GM15510 (cell line): ENCODE data around the gene TLL2.

ENCODE experiments used
- POLR2A ChIP-seq: IDR thresholded peaks from 3 replicates; pipeline ENCODE4 v1.6.1; 2011; ENCODE audit warnings: borderline replicate concordance; ENCODE audit not compliant: insufficient read length; ENCODE audit errors: extremely low read depth

TLL2 gene

DNA sequence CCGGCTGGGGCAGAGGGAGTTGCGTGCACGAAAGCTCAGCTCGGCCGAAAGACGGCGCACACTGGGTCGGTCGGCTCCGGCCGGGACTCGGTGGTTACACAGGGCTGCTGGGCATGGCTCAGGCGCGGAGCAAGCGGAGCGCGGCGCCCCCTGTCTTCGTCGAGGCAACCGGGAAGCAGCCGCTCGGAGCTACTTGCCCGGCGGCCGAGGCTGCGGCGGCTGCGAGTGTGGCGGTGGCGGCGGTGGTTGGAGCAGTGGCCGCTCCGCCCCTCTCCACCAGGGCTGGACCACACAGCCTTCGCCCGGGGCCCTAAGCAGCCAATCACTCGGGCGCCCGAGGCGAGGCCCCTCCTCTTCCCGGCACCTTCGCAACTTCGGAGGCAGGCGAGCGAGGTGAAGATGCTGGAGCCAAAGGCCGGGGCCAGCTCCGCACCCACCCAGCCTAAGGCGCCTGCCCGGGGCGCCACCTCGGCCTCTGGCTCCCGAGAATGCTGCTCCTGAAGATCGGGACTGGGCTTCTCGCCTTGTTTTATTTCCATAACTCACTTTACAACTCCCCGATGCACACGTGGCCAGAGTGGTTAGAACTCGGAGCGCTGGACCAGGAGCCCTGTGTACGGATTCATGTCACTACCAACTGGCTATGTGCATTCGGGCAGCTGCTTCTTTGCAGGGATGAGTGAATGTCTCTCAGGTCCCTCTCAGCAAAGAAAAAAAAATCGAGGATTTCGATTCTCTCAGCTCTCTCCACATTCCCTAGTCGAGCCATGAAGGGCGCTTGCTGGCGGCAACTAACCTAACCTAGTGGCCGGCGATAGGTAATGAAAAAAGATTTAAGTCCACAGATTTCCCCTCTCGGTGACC lies at the start of gene TLL2:
TSS of gene TLL2 (minus strand) at position 229 of the 864 bp plus-strand sequence. CDS start 241 bp downstream, outside the sequence.
- peak; percentile 40 for TF ChIP-seq POLR2A

DNA sequence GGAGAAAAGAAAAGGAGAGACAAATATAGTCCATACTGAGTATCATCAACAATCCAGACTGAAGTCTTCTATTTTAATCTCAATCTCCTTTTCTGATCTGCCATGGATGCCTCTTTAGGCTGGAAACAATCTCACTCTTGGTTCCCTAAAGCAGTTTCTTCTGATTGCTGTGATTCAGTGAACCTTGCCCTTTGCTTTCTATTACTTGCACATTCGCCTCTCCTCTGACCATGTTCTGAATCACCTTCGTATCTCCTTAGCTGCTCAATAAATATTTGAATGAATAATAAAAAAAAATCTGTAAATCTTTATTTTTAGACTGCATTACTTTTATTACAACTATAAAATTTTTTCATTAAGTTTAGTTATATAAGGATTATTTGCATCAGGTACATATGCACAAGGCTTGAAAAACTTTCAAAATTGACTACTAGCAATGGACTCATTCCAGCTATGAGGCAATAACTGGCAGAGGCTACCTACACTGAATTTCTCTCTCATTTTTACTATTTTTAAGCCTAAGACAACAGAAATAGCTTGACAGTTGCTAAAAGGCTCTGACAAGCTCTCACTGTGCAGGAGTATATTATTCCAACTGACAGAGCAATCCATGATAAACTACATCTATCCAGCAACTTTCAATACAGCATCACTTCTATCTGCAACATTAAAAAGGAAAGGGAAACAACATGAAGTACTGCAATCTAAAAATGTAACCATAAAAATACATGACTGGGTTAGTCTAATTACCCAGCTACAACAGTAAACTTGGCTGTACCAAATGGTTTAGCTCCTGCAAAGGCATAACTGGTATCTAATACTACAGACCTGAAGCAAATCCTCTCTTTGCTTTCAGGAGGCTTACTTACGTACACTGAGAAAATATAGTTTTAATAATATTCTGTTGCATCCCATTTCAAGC lies 47.5 kb upstream of the TLL2 start:
- TF ChIP-seq POLR2A: no peak

DNA sequence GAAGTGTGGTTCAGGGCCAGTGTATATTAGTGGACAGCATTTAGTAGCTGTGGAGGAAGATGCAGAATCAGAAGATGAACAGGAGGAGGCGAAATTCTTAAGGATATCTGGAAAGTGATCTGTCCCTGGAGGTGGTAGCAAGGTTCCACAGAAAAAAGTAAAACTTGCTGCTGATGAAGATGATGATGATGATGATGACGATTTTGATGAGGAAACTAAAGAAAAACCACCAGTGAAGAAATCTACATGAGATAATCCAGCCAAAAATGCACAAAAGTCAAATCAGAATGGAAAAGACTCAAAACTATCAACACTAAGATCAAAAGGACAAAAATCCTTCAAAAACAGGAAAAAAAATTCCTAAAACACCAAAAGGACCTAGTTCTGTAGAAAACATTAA lies 46.8 kb upstream of the TLL2 start:
- TF ChIP-seq POLR2A: no peak

GRCh38 chr10:96556003-96556402 lies 42.3 kb upstream of the TLL2 start:
- TF ChIP-seq POLR2A: no peak

DNA sequence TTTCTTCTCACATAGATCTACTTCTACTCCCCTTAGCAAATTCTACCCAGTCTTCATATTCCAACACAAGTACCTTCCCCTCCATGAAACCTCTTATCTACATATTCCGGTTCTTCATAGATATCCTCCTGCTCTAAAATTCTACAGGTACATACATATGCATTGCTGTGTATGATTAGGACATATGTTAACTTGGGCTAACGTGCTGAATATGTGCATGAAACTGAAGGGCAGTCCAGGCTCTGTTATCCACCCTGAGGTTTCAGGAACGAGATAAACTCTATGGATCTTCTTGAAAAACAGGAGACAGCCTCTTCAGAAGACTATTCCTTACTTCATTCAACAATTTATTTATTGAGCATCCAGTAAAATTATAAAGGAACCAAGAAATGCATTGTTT lies 41.6 kb upstream of the TLL2 start:
- no peak for TF ChIP-seq POLR2A

DNA sequence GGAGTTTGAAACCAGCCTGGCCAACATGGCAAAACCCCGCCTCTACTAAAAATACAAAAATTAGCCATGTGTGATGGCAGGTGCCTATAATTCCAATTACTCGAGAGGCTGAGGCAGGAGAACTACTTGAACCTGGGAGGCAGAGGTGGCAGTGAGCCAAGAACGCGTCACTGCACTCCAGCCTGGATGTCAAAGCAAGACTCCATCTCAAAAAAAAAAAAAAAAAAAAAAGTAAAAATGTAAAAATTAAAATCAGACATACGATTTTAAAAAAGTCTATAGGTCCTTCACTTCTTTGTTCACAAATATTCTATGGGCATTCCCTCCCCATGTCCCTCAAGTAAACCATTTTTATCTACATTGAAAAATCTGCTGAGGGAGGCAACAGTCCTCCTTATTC lies 34.9 kb upstream of the TLL2 start:
- no peak for TF ChIP-seq POLR2A

GRCh38 chr10:96541921-96542320 lies 28.2 kb upstream of the TLL2 start:
- TF ChIP-seq POLR2A: no peak

DNA sequence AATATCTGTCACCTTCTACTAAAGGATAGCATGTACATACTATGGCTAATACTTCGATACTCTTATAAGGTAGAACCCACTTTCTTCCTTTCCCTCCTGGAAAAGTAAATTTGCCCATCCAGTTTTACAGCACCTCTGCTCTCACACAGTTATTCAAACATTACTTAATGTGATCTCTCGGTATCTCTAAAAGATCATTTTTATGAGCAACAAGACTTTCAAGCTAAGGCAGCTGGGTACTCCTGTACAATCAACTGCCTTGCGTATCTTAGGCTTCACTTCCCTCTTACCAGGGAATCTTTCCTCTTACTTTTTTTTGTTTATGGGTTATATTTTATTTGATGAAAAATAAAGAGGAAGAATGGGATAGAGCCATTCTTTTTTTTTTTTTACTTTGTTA lies 26.5 kb upstream of the TLL2 start:
- TF ChIP-seq POLR2A: no peak

DNA sequence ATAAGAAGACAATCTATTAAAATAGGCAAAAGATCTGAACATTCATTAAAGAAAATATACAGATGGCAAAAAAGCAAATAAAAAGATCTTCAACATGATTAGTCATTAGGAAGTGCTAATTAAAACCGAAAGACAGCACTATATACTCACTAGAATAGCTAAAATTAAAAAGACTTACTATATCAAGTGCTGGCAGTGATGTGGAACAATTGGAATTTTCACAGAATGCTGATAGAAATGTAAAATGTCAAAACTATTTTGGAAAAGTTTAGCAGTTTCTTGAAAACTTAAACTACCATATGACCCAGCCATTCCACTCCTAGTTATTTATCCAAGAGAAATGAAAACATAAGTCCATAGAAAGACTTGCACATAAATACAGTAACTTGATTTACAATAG lies 25.0 kb upstream of the TLL2 start:
- TF ChIP-seq POLR2A: no peak

DNA sequence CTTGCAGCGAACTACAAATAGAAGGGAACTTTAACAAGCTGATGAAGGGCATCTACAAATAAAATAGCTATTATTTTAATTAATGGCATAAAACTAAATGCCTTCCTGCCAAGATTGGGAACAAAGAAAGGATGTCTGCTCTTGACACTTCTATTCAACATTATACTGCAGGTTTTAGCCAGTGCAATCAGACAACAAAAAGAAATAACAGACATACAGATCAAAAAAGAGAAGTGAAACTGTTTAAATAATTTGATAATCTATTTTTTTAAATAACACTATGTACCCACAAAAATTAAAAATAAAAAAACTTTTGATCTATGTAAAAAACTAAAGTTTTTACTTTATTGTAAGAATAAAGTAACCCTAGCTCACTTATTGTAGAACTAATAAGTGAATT lies 22.4 kb upstream of the TLL2 start:
- TF ChIP-seq POLR2A: no peak

GRCh38 chr10:96532523-96532922 lies 18.8 kb upstream of the TLL2 start:
- TF ChIP-seq POLR2A: no peak

DNA sequence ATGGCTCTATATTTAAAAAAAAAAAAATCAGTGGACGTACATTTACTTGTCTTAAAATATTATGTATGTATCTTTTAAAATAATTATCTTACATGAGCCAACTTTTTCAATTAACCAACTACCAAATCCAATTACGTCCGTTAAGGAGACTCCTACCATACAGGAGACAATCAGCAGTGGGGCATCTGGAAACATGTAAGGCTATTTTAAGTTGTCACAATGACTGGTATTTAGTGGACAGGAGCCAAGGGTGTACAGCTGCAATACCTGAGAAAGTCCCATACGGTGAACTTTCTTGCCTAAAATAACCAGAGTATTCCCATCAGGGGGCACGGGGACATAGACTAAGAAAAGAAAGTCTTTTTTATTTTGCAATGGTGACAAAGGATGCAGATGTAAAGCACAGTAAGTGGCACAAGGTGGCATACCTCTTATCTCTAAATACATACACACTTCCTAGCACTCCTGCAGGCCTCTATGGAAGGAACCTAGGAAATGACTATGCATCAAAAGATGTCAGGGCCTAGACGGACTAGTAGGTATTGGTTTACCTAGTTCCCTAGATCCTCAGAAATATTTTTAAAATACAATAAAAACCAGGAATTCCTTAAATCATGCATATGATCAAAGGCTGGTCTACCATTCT lies 16.0 kb upstream of the TLL2 start:
- no peak for TF ChIP-seq POLR2A

GRCh38 chr10:96524741-96525140 lies 11.0 kb upstream of the TLL2 start:
- no peak for TF ChIP-seq POLR2A

DNA sequence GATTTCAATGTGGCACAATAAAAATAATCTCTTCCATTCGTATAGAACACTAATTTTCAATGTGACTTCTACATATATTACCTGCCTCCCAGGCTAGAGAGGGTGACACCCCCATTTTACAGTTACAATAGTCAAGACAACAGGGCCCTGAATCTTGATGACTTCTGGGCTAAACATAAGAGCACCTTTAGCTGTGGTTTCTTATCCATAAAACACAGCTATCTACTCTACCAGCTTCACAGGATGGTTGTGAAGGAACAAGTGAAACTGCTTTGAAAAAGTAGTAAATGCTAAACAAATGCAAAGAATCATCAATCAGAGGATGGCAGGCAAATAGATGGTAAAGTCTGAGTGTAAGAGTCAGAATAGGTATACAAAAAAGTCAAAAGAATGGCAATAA lies 3.6 kb upstream of the TLL2 start:
- TF ChIP-seq POLR2A: no peak

DNA sequence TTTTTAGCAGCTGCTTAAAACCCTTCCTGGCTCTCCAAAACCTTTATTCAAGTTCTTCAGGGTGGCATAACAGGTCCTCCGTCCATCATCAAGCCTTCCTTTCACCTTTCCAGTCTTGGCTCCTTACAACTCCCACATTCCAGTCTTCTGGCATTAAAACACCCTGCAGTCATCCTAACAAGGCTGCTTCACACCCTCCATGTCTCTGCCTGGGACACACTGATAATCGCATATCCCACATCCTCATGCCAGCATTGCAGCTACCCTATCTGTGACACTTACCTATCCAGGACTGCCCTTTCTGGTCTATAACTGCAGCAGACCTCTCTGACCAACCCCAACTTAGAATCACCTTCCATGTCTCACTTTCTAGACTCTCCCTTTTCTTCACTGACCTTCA lies 2.6 kb upstream of the TLL2 start:
- no peak for TF ChIP-seq POLR2A
